SU-DHL-6 (cell line): Measurements from ENCODE around the gene GSN.

Experiments
- H2AFZ ChIP-seq: fragments of 200-600 bp; sonication (generic); 2 replicates; pipeline ENCODE4 v1.6.1; 2014; ENCODE audit warnings: low read depth, mild to moderate bottlenecking, moderate library complexity, mixed read lengths, antibody characterized with exemption, low read length; ENCODE audit not compliant: severe bottlenecking
- H3F3A ChIP-seq: fragments of 200-600 bp; shearing (Covaris generic); 2 replicates; pipeline ENCODE4 v1.6.0; 2016; ENCODE audit warnings: antibody characterized with exemption, mild to moderate bottlenecking; ENCODE audit not compliant: insufficient read depth
- H3K27ac ChIP-seq: fragments of 200-600 bp; sonication (generic); 2 replicates; pipeline ENCODE4 v1.5.1; 2016; ENCODE audit warnings: low read depth, mild to moderate bottlenecking, low read length, moderate library complexity, mixed read lengths
- H3K27me3 ChIP-seq: fragments of 200-600 bp; sonication (generic), shearing (Covaris generic); 2 replicates; pipeline ENCODE4 v1.6.0; 2014; ENCODE audit warnings: mild to moderate bottlenecking, low read length
- H3K36me3 ChIP-seq: fragments of 200-600 bp; sonication (generic); 2 replicates; pipeline ENCODE4 v1.6.1; 2014; ENCODE audit warnings: mild to moderate bottlenecking, low read length, mixed read lengths
- H3K4me2 ChIP-seq: fragments of 300-600, 200-600 bp; shearing (Covaris generic), sonication (generic); 2 replicates; pipeline ENCODE4 v1.6.0; 2014; ENCODE audit warnings: low read length, low read depth, mild to moderate bottlenecking; ENCODE audit not compliant: poor library complexity, severe bottlenecking
- H3K4me3 ChIP-seq: fragments of 200-600 bp; sonication (generic); 2 replicates; pipeline ENCODE4 v1.5.1; 2014; ENCODE audit warnings: antibody characterized with exemption, low read length, mild to moderate bottlenecking, mixed read lengths; ENCODE audit not compliant: insufficient read depth, poor library complexity, severe bottlenecking
- H3K79me2 ChIP-seq: fragments of 200-600 bp; sonication (generic); 2 replicates; pipeline ENCODE4 v1.6.1; 2014; ENCODE audit warnings: mild to moderate bottlenecking, low read length, moderate library complexity; ENCODE audit not compliant: insufficient read depth
- H3K9ac ChIP-seq: fragments of 200-600 bp; sonication (generic); 2 replicates; pipeline ENCODE4 v1.7.0; 2014; ENCODE audit warnings: mild to moderate bottlenecking, low read length
- H3K9me2 ChIP-seq: fragments of 200-600 bp; sonication (generic); replicated peaks from 2 replicates; pipeline ENCODE4 v1.6.1; 2014; ENCODE audit warnings: low read length; ENCODE audit not compliant: insufficient read depth
- H3K9me3 ChIP-seq: fragments of 200-600 bp; sonication (generic); 2 replicates; pipeline ENCODE4 v1.6.1; 2014; ENCODE audit warnings: low read length, mixed read lengths; ENCODE audit not compliant: insufficient read depth
- H4K20me1 ChIP-seq: fragments of 200-600 bp; sonication (generic); 2 replicates; pipeline ENCODE4 v1.6.1; 2014; ENCODE audit warnings: low read depth, mild to moderate bottlenecking, antibody characterized with exemption, low read length, moderate library complexity, mixed read lengths
- CTCF ChIP-seq: fragments of 200-600 bp; sonication (generic); IDR thresholded peaks from one replicate; pipeline ENCODE4 v1.5.1; 2017; ENCODE audit warnings: antibody characterized with exemption, mild to moderate bottlenecking, low read length, moderate library complexity; ENCODE audit not compliant: insufficient read depth, poor library complexity, severe bottlenecking
- EZH2phosphoT487 ChIP-seq: fragments of 200-600 bp; sonication (generic), shearing (Covaris generic); conservative IDR thresholded peaks from 2 replicates; pipeline ENCODE4 v1.6.1; 2018; ENCODE audit warnings: mild to moderate bottlenecking, antibody characterized with exemption, low read length, moderate library complexity, mixed read lengths

Gene GSN

GRCh38 chr9:121323449-121324151 is 55.6 kb downstream of the GSN start:
- H3K4me2 ChIP-seq = no peak overlapping the region
- no peaks in the 10 kb centered on the region for H3K27me3 ChIP-seq
- H2AFZ ChIP-seq = no peak overlapping the region
- H3K4me3 ChIP-seq = no peak overlapping the region
- H3K9me3 ChIP-seq = no peaks in the 10 kb centered on the region
- H3F3A ChIP-seq = no peaks in the 10 kb centered on the region
- no peak for TF ChIP-seq EZH2phosphoT487
- TF ChIP-seq CTCF = no peak
- no peaks in the 10 kb centered on the region for H3K79me2 ChIP-seq
- H4K20me1 ChIP-seq = no peaks in the 10 kb centered on the region
- no peak overlapping the region for H3K27ac ChIP-seq
- no peaks in the 10 kb centered on the region for H3K36me3 ChIP-seq
- no peaks in the 10 kb centered on the region for H3K9me2 ChIP-seq
- H3K9ac ChIP-seq = no peak overlapping the region

- Histone ChIP-seq H3K27me3 (no peaks in the 10 kb centered on the region), H3F3A (no peaks in the 10 kb centered on the region), H2AFZ (no peak overlapping the region), H3K27ac (no peak overlapping the region), H3K9me3 (no peaks in the 10 kb centered on the region), H3K36me3 (no peaks in the 10 kb centered on the region), H3K4me2 (no peak overlapping the region), H3K4me3 (no peak overlapping the region), H3K9ac (no peak overlapping the region), H4K20me1 (no peaks in the 10 kb centered on the region), H3K79me2 (no peaks in the 10 kb centered on the region), H3K9me2 (no peaks in the 10 kb centered on the region)
- no peak for TF ChIP-seq CTCF
- TF ChIP-seq EZH2phosphoT487 = no peak
These were observed 56.4 kb downstream of the GSN start for GRCh38 chr9:121324316-121324715.

- H3K36me3 ChIP-seq = no peaks in the 10 kb centered on the region
- no peaks in the 10 kb centered on the region for H3K9me2 ChIP-seq
- no peaks in the 10 kb centered on the region for H3K27me3 ChIP-seq
- no peak overlapping the region for H3K27ac ChIP-seq
- TF ChIP-seq CTCF (no peak), EZH2phosphoT487 (no peak)
- no peak overlapping the region for H3K4me3 ChIP-seq
- H3F3A ChIP-seq = no peaks in the 10 kb centered on the region
- H4K20me1 ChIP-seq = no peaks in the 10 kb centered on the region
- H3K9ac ChIP-seq = no peak overlapping the region
- H3K79me2 ChIP-seq = no peaks in the 10 kb centered on the region
- no peak overlapping the region for H3K4me2 ChIP-seq
- H2AFZ ChIP-seq = no peak overlapping the region
- no peaks in the 10 kb centered on the region for H3K9me3 ChIP-seq
These were observed 56.8 kb downstream of the GSN start for GRCh38 chr9:121324755-121325154.

- no peak overlapping the region for H3K27ac ChIP-seq
- no peaks in the 10 kb centered on the region for H3K79me2 ChIP-seq
- H4K20me1 ChIP-seq = no peaks in the 10 kb centered on the region
- no peak overlapping the region for H3K4me2 ChIP-seq
- H2AFZ ChIP-seq = no peak overlapping the region
- H3K36me3 ChIP-seq = no peaks in the 10 kb centered on the region
- no peak overlapping the region for H3K9ac ChIP-seq
- no peaks in the 10 kb centered on the region for H3K27me3 ChIP-seq
- H3K9me2 ChIP-seq = no peaks in the 10 kb centered on the region
- no peak overlapping the region for H3K4me3 ChIP-seq
- no peaks in the 10 kb centered on the region for H3K9me3 ChIP-seq
- no peaks in the 10 kb centered on the region for H3F3A ChIP-seq
- no peak for TF ChIP-seq CTCF
- TF ChIP-seq EZH2phosphoT487 = no peak
These were observed 57.4 kb downstream of the GSN start for GRCh38 chr9:121325387-121325786.
